ENCODE measurements around the gene GABRB2.

Gene GABRB2

GRCh38 chr5:161409471-161409870 is 137.1 kb downstream of the GABRB2 start:
- no peak for DNase-seq (ENCODE audit: low read depth, low spot score)
- H3K27me3 ChIP-seq (ENCODE audit: insufficient read depth, insufficient read length) = no peaks in the 10 kb centered on the region
- H3K4me3 ChIP-seq (ENCODE audit: insufficient read length, low read depth) = no peak overlapping the region
- no peak overlapping the region for H3K9ac ChIP-seq (ENCODE audit: insufficient read length, low read depth)
- no peaks in the 10 kb centered on the region for H3K4me1 ChIP-seq (ENCODE audit: insufficient read depth, insufficient read length)
- TF ChIP-seq SUZ12 (IDR thresholded peaks at IDR 0.05; ENCODE audit: extremely low read depth, insufficient read depth, insufficient read length) (no peak), YY1 (IDR thresholded peaks at IDR 0.05; ENCODE audit: insufficient read depth, insufficient read length) (no peak), ZNF274 (IDR thresholded peaks at IDR 0.05; ENCODE audit: low read depth, low read length) (no peak)
- H3K9me3 ChIP-seq (ENCODE audit: insufficient read depth, low read length) = no peaks in the 10 kb centered on the region
- no peaks in the 10 kb centered on the region for H3K36me3 ChIP-seq (ENCODE audit: insufficient read depth, insufficient read length, low read length)

GRCh38 chr5:161406880-161407279 is 139.6 kb downstream of the GABRB2 start:
- no peaks in the 10 kb centered on the region for H3K36me3 ChIP-seq (ENCODE audit: insufficient read depth, insufficient read length, low read length)
- no peak for DNase-seq (ENCODE audit: low read depth, low spot score)
- H3K27me3 ChIP-seq (ENCODE audit: insufficient read depth, insufficient read length) = no peaks in the 10 kb centered on the region
- no peaks in the 10 kb centered on the region for H3K9me3 ChIP-seq (ENCODE audit: insufficient read depth, low read length)
- no peaks in the 10 kb centered on the region for H3K4me1 ChIP-seq (ENCODE audit: insufficient read depth, insufficient read length)
- H3K9ac ChIP-seq (ENCODE audit: insufficient read length, low read depth) = no peak overlapping the region
- no peak for TF ChIP-seq SUZ12 (IDR thresholded peaks at IDR 0.05; ENCODE audit: extremely low read depth, insufficient read depth, insufficient read length)
- no peak for TF ChIP-seq YY1 (IDR thresholded peaks at IDR 0.05; ENCODE audit: insufficient read depth, insufficient read length)
- TF ChIP-seq ZNF274 (IDR thresholded peaks at IDR 0.05; ENCODE audit: low read depth, low read length) = no peak
- H3K4me3 ChIP-seq (ENCODE audit: insufficient read length, low read depth) = no peak overlapping the region

GRCh38 chr5:161403996-161404395 is 142.5 kb downstream of the GABRB2 start:
- no peak for TF ChIP-seq SUZ12 (IDR thresholded peaks at IDR 0.05; ENCODE audit: extremely low read depth, insufficient read depth, insufficient read length)
- TF ChIP-seq ZNF274 (IDR thresholded peaks at IDR 0.05; ENCODE audit: low read depth, low read length) = no peak
- TF ChIP-seq YY1 (IDR thresholded peaks at IDR 0.05; ENCODE audit: insufficient read depth, insufficient read length) = no peak
- Histone ChIP-seq H3K27me3 (ENCODE audit: insufficient read depth, insufficient read length) (no peaks in the 10 kb centered on the region), H3K9me3 (ENCODE audit: insufficient read depth, low read length) (no peaks in the 10 kb centered on the region), H3K4me3 (ENCODE audit: insufficient read length, low read depth) (no peak overlapping the region), H3K9ac (ENCODE audit: insufficient read length, low read depth) (no peak overlapping the region), H3K36me3 (ENCODE audit: insufficient read depth, insufficient read length, low read length) (no peaks in the 10 kb centered on the region), H3K4me1 (ENCODE audit: insufficient read depth, insufficient read length) (no peaks in the 10 kb centered on the region)
- DNase-seq (ENCODE audit: low read depth, low spot score) = no peak

- no peak for DNase-seq (ENCODE audit: low read depth, low spot score)
- Histone ChIP-seq H3K9ac (ENCODE audit: insufficient read length, low read depth) (no peak overlapping the region), H3K4me1 (ENCODE audit: insufficient read depth, insufficient read length) (no peaks in the 10 kb centered on the region), H3K9me3 (ENCODE audit: insufficient read depth, low read length) (no peaks in the 10 kb centered on the region), H3K4me3 (ENCODE audit: insufficient read length, low read depth) (no peak overlapping the region), H3K27me3 (ENCODE audit: insufficient read depth, insufficient read length) (no peaks in the 10 kb centered on the region), H3K36me3 (ENCODE audit: insufficient read depth, insufficient read length, low read length) (no peaks in the 10 kb centered on the region)
- TF ChIP-seq ZNF274 (IDR thresholded peaks at IDR 0.05; ENCODE audit: low read depth, low read length) (no peak), SUZ12 (IDR thresholded peaks at IDR 0.05; ENCODE audit: extremely low read depth, insufficient read depth, insufficient read length) (no peak), YY1 (IDR thresholded peaks at IDR 0.05; ENCODE audit: insufficient read depth, insufficient read length) (no peak)
Measured at GRCh38 chr5:161403121-161403520, 143.4 kb downstream of the GABRB2 start.

GRCh38 chr5:161400583-161400982 is 145.9 kb downstream of the GABRB2 start:
- Histone ChIP-seq H3K36me3 (ENCODE audit: insufficient read depth, insufficient read length, low read length) (no peaks in the 10 kb centered on the region), H3K9me3 (ENCODE audit: insufficient read depth, low read length) (no peaks in the 10 kb centered on the region), H3K9ac (ENCODE audit: insufficient read length, low read depth) (no peak overlapping the region), H3K4me1 (ENCODE audit: insufficient read depth, insufficient read length) (no peaks in the 10 kb centered on the region), H3K4me3 (ENCODE audit: insufficient read length, low read depth) (no peak overlapping the region), H3K27me3 (ENCODE audit: insufficient read depth, insufficient read length) (no peaks in the 10 kb centered on the region)
- TF ChIP-seq YY1 (IDR thresholded peaks at IDR 0.05; ENCODE audit: insufficient read depth, insufficient read length) (no peak), ZNF274 (IDR thresholded peaks at IDR 0.05; ENCODE audit: low read depth, low read length) (no peak), SUZ12 (IDR thresholded peaks at IDR 0.05; ENCODE audit: extremely low read depth, insufficient read depth, insufficient read length) (no peak)
- DNase-seq (ENCODE audit: low read depth, low spot score) = no peak

GRCh38 chr5:161399996-161400562 is 146.4 kb downstream of the GABRB2 start:
- DNase-seq (ENCODE audit: low read depth, low spot score) = no peak
- Histone ChIP-seq H3K4me1 (ENCODE audit: insufficient read depth, insufficient read length) (no peaks in the 10 kb centered on the region), H3K27me3 (ENCODE audit: insufficient read depth, insufficient read length) (no peaks in the 10 kb centered on the region), H3K36me3 (ENCODE audit: insufficient read depth, insufficient read length, low read length) (no peaks in the 10 kb centered on the region), H3K9me3 (ENCODE audit: insufficient read depth, low read length) (no peaks in the 10 kb centered on the region), H3K9ac (ENCODE audit: insufficient read length, low read depth) (no peak overlapping the region), H3K4me3 (ENCODE audit: insufficient read length, low read depth) (no peak overlapping the region)
- TF ChIP-seq SUZ12 (IDR thresholded peaks at IDR 0.05; ENCODE audit: extremely low read depth, insufficient read depth, insufficient read length) (no peak), YY1 (IDR thresholded peaks at IDR 0.05; ENCODE audit: insufficient read depth, insufficient read length) (no peak), ZNF274 (IDR thresholded peaks at IDR 0.05; ENCODE audit: low read depth, low read length) (no peak)

GRCh38 chr5:161397448-161397847 is 149.1 kb downstream of the GABRB2 start:
- Histone ChIP-seq H3K4me3 (ENCODE audit: insufficient read length, low read depth) (no peak overlapping the region), H3K4me1 (ENCODE audit: insufficient read depth, insufficient read length) (no peaks in the 10 kb centered on the region), H3K36me3 (ENCODE audit: insufficient read depth, insufficient read length, low read length) (no peaks in the 10 kb centered on the region), H3K27me3 (ENCODE audit: insufficient read depth, insufficient read length) (no peaks in the 10 kb centered on the region), H3K9ac (ENCODE audit: insufficient read length, low read depth) (no peak overlapping the region), H3K9me3 (ENCODE audit: insufficient read depth, low read length) (no peaks in the 10 kb centered on the region)
- no peak for DNase-seq (ENCODE audit: low read depth, low spot score)
- TF ChIP-seq ZNF274 (IDR thresholded peaks at IDR 0.05; ENCODE audit: low read depth, low read length) (no peak), YY1 (IDR thresholded peaks at IDR 0.05; ENCODE audit: insufficient read depth, insufficient read length) (no peak), SUZ12 (IDR thresholded peaks at IDR 0.05; ENCODE audit: extremely low read depth, insufficient read depth, insufficient read length) (no peak)

Measured in NT2/D1 (cell line).